AG04450 (cell line): ENCODE measurements around the gene S100A3. TPM values are rescaled to one million over a fixed set of nuclear protein-coding genes. Genes with fewer than 3 reads are reported as not detected.

Experiments
- CTCF ChIA-PET: fragments of 300-600, 350-600 bp; formaldehyde crosslinking; extraction: SDS; loops from one replicate; lab custom pipeline; 2022; ENCODE audit warnings: antibody characterized with exemption, inconsistent platforms; lab: Charles Lee
- POLR2A ChIA-PET: fragments of 350-600 bp; formaldehyde crosslinking; extraction: SDS; loops from one replicate; lab custom pipeline; 2021; ENCODE audit warnings: antibody characterized with exemption, inconsistent platforms; lab: Yijun Ruan, JAX
- DNase-seq: peaks from one replicate; pipeline ENCODE4 v3.0.0-alpha.2; 2011; ENCODE audit warnings: low read depth, low spot score
- H3K27ac ChIP-seq: one replicate; pipeline ENCODE4 v1.5.1; 2012; ENCODE audit warnings: low read depth, low read length, control low read depth
- H3K27me3 ChIP-seq: one replicate; pipeline ENCODE4 v1.6.0; 2012; ENCODE audit warnings: low read length; ENCODE audit not compliant: control insufficient read depth, insufficient read depth
- H3K4me3 ChIP-seq: 2 replicates; pipeline ENCODE4 v1.5.1; 2011; ENCODE audit warnings: mild to moderate bottlenecking, low read depth, low read length, control low read depth
- H3K9me3 ChIP-seq: 2 replicates; pipeline ENCODE4 v1.5.1; 2012; ENCODE audit warnings: low read length; ENCODE audit not compliant: control insufficient read depth, insufficient read depth
- CTCF ChIP-seq: IDR thresholded peaks from 2 replicates; pipeline ENCODE4 v1.5.1; 2011; ENCODE audit warnings: low read depth, low read length, control low read depth, inconsistent platforms
- polyA plus RNA-seq: library from polyadenylated mRNA; depleted of rRNA; stranded (reverse); fragments of >200 nt; gene quantifications from 2 replicates; pipeline ENCODE4 v1.2.3, GENCODE V29; 2011

Gene S100A3
- polyA plus RNA-seq, 1 experiment = 1.8 TPM

- Histone ChIP-seq H3K27ac (no peak overlapping the region), H3K9me3 (no peaks in the 10 kb centered on the region), H3K27me3 (no peaks in the 10 kb centered on the region), H3K4me3 (no peak overlapping the region)
- ChIA-PET CTCF (interaction anchor here (1.3 to 1.6 kb wide), 3 partner anchors 10 to 70 kb away, joined by 4 to 6 read pairs (median 5); partner anchors contain the start of genes S100A1 and S100A13), POLR2A (no interaction called here)
- TF ChIP-seq CTCF = no peak
- DNase-seq = no peak
Measured at GRCh38 chr1:153557877-153558276, 8.8 kb upstream of the S100A3 start.

- CTCF ChIA-PET = interaction anchor here (1.2 kb wide), 1 partner anchor 45 kb away, joined by 4 read pairs; no protein-coding TSS in a partner anchor
Measured at GRCh38 chr1:153556348-153556747, 7.3 kb upstream of the S100A3 start.

GRCh38 chr1:153553830-153554541, 4.9 kb upstream of the S100A3 start:
- Histone ChIP-seq H3K27ac (peak overlapping the region; percentile 47), H3K27me3 (no peaks in the 10 kb centered on the region), H3K4me3 (no peak overlapping the region), H3K9me3 (no peaks in the 10 kb centered on the region)
- ChIA-PET CTCF (interaction anchor here (1.5 to 2.5 kb wide), 4 partner anchors 18 to 60 kb away, joined by 3 to 12 read pairs (median 4); no protein-coding TSS in a partner anchor), POLR2A (interaction anchor here (2.2 kb wide), 1 partner anchor 18 kb away, joined by 7 read pairs; the partner anchor contains the start of gene S100A6)
- DNase-seq = no peak
- no peak for TF ChIP-seq CTCF

More at GRCh38 chr1:153556348-153556747, 7.3 kb upstream of the S100A3 start:
- Histone ChIP-seq H3K27me3 (no peaks in the 10 kb centered on the region), H3K4me3 (no peak overlapping the region), H3K9me3 (no peaks in the 10 kb centered on the region), H3K27ac (no peak overlapping the region)
- DNase-seq = no peak
- POLR2A ChIA-PET = no interaction called here
- TF ChIP-seq CTCF = no peak

GRCh38 chr1:153553096-153553495, 4.0 kb upstream of the S100A3 start:
- POLR2A ChIA-PET = interaction anchor here (2.2 kb wide), 1 partner anchor 18 kb away, joined by 7 read pairs; the partner anchor contains the start of gene S100A6
- DNase-seq = no peak
- no peak for TF ChIP-seq CTCF
- CTCF ChIA-PET = interaction anchor here (1.0 to 3.5 kb wide), 7 partner anchors 10 to 59 kb away, joined by 3 to 22 read pairs (median 4); no protein-coding TSS in a partner anchor
- Histone ChIP-seq H3K4me3 (no peak overlapping the region), H3K27ac (no peak overlapping the region), H3K9me3 (no peaks in the 10 kb centered on the region), H3K27me3 (no peaks in the 10 kb centered on the region)

- Histone ChIP-seq H3K9me3 (no peaks in the 10 kb centered on the region), H3K27ac (no peak overlapping the region), H3K4me3 (no peak overlapping the region), H3K27me3 (no peaks in the 10 kb centered on the region)
- DNase-seq = no peak
- 0 out of 2 replicates have a peak, but pooled peaks have one; percentile 22 for TF ChIP-seq CTCF
- ChIA-PET POLR2A (interaction anchor here (1.5 kb wide), 1 partner anchor 14 kb away, joined by 3 read pairs; no protein-coding TSS in a partner anchor), CTCF (interaction anchor here (0.5 to 3.5 kb wide), 8 partner anchors 9 to 60 kb away, joined by 3 to 22 read pairs (median 7); partner anchors contain the start of gene S100A5)
Measured at GRCh38 chr1:153552335-153552734, 3.3 kb upstream of the S100A3 start.
